Measurements from ENCODE around the gene CDH11.

GRCh38 chr16:65064131-65064530 is 57.7 kb downstream of the CDH11 start:
- TF ChIP-seq CTCF (IDR thresholded peaks at IDR 0.05): no peak
- TF ChIP-seq TCF7L2 (IDR thresholded peaks at IDR 0.05; ENCODE audit: low read depth, low read length): no peak
- no peak for TF ChIP-seq REST (IDR thresholded peaks at IDR 0.05; ENCODE audit: insufficient read depth in 1 of 2, low read depth in 2 of 2, low read length in 1 of 2)
- TF ChIP-seq POLR2AphosphoS5 (IDR thresholded peaks at IDR 0.05; ENCODE audit: low read depth, low read length): no peak
- no peak for TF ChIP-seq SIN3A (IDR thresholded peaks at IDR 0.05; ENCODE audit: borderline replicate concordance, insufficient read depth, low read depth, low read length)
